Osteocyte (in vitro differentiated cells): ENCODE results near the gene PSMG2. TPM values are rescaled to one million over a fixed set of nuclear protein-coding genes. Genes with fewer than 3 reads are reported as not detected.
"Not testable (repeated sequence)": the region's sequence is repeated elsewhere in the genome, so short reads cannot be mapped to it uniquely, and the experiment has no call there.

ENCODE experiments used
- DNase-seq: peaks from one replicate; pipeline ENCODE4 v3.0.0; 2021; ENCODE audit warnings: mixed read lengths; ENCODE audit not compliant: unreplicated experiment; ENCODE audit errors: extremely low spot score
- H3K27ac Mint-ChIP-seq: one replicate; pipeline ENCODE4 v1.8.0; 2021; ENCODE audit warnings: mild to moderate bottlenecking, mixed read lengths; ENCODE audit not compliant: unreplicated experiment
- H3K27me3 Mint-ChIP-seq: one replicate; pipeline ENCODE4 v1.8.0; 2021; ENCODE audit warnings: mixed read lengths; ENCODE audit not compliant: unreplicated experiment
- H3K36me3 Mint-ChIP-seq: one replicate; pipeline ENCODE4 v1.8.0; 2021; ENCODE audit warnings: mixed read lengths; ENCODE audit not compliant: unreplicated experiment
- H3K4me1 Mint-ChIP-seq: one replicate; pipeline ENCODE4 v1.8.0; 2021; ENCODE audit warnings: mixed read lengths; ENCODE audit not compliant: unreplicated experiment
- H3K4me3 Mint-ChIP-seq: one replicate; pipeline ENCODE4 v1.8.0; 2021; ENCODE audit warnings: mild to moderate bottlenecking, moderate library complexity, mixed read lengths; ENCODE audit not compliant: unreplicated experiment
- H3K9me3 Mint-ChIP-seq: one replicate; pipeline ENCODE4 v1.8.0; 2021; ENCODE audit warnings: mixed read lengths; ENCODE audit not compliant: unreplicated experiment
- total RNA-seq: library from RNA; stranded (reverse); gene quantifications from 2 replicates; pipeline ENCODE4 v1.2.1, GENCODE V29; 2021
- TF ChIP-seq, protein P1 (sequence below): fragments of 200-600 bp; sonication (generic); IDR thresholded peaks from 2 replicates; pipeline ENCODE4 v1.5.0; 2021; ENCODE audit warnings: antibody characterized with exemption, mild to moderate bottlenecking, moderate library complexity

PSMG2 gene
- total RNA-seq, 1 donor from 2014 or later: 63.4 TPM

DNA sequence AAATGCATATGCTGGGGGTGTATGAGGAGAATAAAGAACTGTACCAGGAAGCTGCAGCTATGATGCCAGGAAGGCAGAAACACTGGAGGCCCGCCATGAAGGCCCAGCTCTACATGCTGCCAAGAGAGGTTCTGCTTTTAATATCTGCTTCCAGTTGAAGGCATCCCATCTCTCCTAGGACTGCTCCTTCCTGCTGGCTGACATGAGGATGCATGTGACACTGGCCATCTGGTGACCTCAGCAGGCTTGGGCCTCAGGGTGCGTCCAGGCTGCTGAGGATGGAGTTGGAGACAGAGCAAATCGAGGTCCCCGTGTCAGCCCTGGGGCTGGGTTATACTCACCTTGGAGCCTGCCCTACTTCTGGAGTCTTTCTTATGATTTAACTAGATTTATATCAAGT, 49.0 kb downstream of the PSMG2 start:
- no peaks in the 10 kb centered on the region for H3K27me3 Mint-ChIP-seq
- no peaks in the 10 kb centered on the region for H3K9me3 Mint-ChIP-seq
- no peaks in the 10 kb centered on the region for H3K36me3 Mint-ChIP-seq
- H3K4me3 Mint-ChIP-seq: no peak overlapping the region
- TF ChIP-seq, protein P1, sequence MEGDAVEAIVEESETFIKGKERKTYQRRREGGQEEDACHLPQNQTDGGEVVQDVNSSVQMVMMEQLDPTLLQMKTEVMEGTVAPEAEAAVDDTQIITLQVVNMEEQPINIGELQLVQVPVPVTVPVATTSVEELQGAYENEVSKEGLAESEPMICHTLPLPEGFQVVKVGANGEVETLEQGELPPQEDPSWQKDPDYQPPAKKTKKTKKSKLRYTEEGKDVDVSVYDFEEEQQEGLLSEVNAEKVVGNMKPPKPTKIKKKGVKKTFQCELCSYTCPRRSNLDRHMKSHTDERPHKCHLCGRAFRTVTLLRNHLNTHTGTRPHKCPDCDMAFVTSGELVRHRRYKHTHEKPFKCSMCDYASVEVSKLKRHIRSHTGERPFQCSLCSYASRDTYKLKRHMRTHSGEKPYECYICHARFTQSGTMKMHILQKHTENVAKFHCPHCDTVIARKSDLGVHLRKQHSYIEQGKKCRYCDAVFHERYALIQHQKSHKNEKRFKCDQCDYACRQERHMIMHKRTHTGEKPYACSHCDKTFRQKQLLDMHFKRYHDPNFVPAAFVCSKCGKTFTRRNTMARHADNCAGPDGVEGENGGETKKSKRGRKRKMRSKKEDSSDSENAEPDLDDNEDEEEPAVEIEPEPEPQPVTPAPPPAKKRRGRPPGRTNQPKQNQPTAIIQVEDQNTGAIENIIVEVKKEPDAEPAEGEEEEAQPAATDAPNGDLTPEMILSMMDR: no peak
- peaks cover 21% of the 10 kb centered on the region for H3K4me1 Mint-ChIP-seq
- no peak for DNase-seq
- H3K27ac Mint-ChIP-seq: no peak overlapping the region

DNA sequence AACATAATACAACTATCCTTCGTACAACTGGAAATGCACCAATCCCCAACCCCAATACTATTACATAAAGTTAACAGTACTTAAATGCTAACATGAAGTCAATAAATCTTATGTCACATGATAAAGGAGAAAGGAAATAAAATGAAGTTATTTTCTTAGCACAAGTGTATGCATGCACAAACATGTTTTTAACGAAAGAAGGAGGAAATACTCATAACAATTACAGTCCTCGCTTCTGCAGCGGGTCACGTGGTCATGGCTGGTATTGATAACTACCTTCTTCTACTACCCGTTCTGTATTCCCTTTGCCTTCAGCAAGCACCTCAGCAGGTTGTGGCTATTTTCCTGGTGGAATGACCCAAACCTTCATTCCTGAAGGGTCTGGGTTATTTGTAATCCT, 51.7 kb downstream of the PSMG2 start:
- no peak for DNase-seq
- Mint-ChIP-seq H3K36me3 (no peaks in the 10 kb centered on the region), H3K4me3 (no peak overlapping the region), H3K27ac (no peak overlapping the region), H3K4me1 (peaks cover 9% of the 10 kb centered on the region), H3K27me3 (no peaks in the 10 kb centered on the region), H3K9me3 (no peaks in the 10 kb centered on the region)
- TF ChIP-seq, protein P1: no peak

DNA sequence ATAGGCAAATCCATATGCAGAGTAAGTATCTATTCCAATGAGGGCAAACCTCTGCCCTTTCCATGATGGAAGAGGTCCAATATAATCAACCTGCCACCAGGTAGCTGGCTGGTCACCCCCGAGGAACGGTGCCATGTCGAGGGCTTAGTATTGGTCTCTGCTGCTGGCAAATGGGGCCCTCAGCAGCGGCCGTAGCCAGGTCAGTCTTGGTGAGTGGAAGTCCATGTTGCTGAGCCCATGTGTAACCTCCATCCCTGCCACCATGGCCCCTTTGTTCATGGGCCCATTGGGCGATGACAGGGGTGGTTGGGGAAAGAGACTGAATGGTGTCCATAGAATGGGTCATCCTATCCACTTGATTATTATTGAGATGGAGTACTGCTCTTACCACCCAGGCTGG, 52.8 kb downstream of the PSMG2 start:
- not testable (repeated sequence) for H3K27ac Mint-ChIP-seq

DNA sequence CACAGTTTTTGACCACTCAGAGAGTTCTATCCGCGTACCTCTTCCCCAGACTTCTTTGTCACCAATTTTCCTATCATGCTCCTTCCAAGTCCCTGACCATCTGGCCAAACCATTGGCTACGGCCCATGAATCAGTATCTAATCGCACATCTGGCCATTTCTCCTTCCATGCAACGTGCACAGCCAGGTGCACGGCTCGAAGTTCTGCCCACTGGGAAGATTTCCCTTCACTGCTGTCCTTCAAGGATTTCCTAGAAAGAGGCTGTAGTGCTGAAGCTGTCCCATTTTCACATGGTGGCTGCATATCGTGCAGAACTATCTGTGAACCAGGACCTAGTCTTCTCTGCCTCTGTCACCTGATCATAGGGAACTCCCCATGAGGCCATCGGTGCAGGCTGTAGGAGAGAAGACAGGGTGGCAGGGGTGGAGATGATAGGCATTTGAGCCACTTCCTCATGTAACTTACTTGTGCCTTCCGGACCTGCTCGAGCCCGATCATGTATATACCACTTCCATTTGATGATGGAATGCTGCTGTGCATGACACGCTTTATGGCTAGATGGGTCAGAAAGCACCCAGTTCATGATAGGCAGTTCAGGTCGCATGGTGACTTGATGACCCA, 53.9 kb downstream of the PSMG2 start:
- not testable (repeated sequence) for H3K4me1 Mint-ChIP-seq, H3K9me3 Mint-ChIP-seq, DNase-seq, H3K36me3 Mint-ChIP-seq, H3K27me3 Mint-ChIP-seq, H3K27ac Mint-ChIP-seq, H3K4me3 Mint-ChIP-seq

More for the DNA sequence above, 52.8 kb downstream of the PSMG2 start:
- not testable (repeated sequence) for H3K4me1 Mint-ChIP-seq, H3K27me3 Mint-ChIP-seq, H3K36me3 Mint-ChIP-seq, H3K9me3 Mint-ChIP-seq, DNase-seq, H3K4me3 Mint-ChIP-seq

DNA sequence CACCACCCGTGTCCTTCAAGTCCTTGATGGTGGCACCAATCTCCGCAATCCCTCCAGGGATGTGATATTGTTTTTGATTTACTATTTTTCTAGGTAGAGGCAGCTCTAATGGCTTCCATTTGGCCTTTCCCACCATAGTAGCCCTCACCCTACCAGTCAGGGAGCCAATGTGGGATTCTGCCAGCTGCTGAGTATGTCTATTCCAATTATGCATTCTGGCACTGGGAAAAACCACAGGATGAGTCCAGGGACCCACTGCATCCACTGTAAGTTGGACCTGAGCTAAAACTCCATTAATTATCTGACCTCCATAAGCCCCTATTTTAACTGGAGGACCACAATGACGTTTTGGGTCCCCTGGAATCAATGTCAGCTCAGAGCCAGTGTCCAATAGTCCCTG, 55.7 kb downstream of the PSMG2 start:
- H3K27me3 Mint-ChIP-seq, H3K36me3 Mint-ChIP-seq, H3K4me3 Mint-ChIP-seq, H3K9me3 Mint-ChIP-seq, H3K27ac Mint-ChIP-seq, H3K4me1 Mint-ChIP-seq, DNase-seq: not testable (repeated sequence)

DNA sequence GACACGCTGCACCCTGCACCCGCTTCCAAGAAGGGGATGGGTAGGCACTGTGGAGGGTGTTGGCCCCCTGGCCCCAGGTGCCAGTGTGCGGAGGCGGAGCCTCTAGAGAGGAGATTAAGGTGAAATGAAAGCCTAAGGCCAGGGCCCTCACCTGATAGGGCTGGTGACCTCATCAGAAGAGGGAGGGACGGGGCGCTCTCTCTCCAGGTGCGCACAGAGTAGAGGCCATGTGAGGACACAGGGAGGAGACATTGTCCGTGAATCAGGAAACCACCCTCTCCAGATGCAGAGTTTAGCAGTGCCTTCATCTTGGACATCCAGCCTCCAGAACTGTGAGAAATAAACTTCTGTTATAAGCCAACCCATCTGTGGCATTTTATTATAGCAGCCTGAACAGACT, 62.3 kb downstream of the PSMG2 start:
- TF ChIP-seq, protein P1: no peak
- H3K4me3 Mint-ChIP-seq: no peak overlapping the region

DNA sequence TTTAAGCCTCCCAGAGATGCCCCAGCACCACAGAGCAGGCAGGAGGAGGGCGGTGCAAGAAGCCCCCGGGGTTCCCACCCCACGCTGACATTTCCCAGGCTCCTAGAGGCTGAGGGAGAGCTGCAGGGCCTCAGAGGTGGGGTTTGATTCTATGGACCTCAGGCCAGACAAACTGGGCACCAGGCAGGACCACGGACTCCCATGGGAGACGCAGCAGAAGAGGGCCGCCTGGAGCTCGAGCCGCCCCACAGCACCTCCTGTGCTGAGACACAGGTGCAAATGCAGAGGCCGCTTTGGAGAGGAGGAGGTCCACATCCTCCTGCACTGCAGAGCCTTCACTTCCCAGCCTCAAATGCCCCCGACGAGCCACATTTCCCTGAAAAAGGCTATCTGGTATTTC, 62.7 kb downstream of the PSMG2 start:
- Mint-ChIP-seq H3K4me1 (no peaks in the 10 kb centered on the region), H3K27me3 (peaks cover 4% of the 10 kb centered on the region), H3K4me3 (no peak overlapping the region), H3K9me3 (no peaks in the 10 kb centered on the region), H3K27ac (no peak overlapping the region), H3K36me3 (no peaks in the 10 kb centered on the region)
- DNase-seq: no peak
- TF ChIP-seq, protein P1: no peak

More for the DNA sequence above, 62.3 kb downstream of the PSMG2 start:
- H3K9me3 Mint-ChIP-seq: no peaks in the 10 kb centered on the region
- no peak for DNase-seq
- no peaks in the 10 kb centered on the region for H3K4me1 Mint-ChIP-seq
- no peak overlapping the region for H3K27ac Mint-ChIP-seq
- H3K36me3 Mint-ChIP-seq: no peaks in the 10 kb centered on the region
- peaks cover 4% of the 10 kb centered on the region for H3K27me3 Mint-ChIP-seq
